ENCODE data around the gene ZCCHC3. TPM values are rescaled to one million over a fixed set of nuclear protein-coding genes. Genes with fewer than 3 reads are reported as not detected.

Gene ZCCHC3
- polyA plus RNA-seq, 2 of the 4 experiments (the other 2 are of a cell fraction): 17.4 to 17.7 TPM

DNA sequence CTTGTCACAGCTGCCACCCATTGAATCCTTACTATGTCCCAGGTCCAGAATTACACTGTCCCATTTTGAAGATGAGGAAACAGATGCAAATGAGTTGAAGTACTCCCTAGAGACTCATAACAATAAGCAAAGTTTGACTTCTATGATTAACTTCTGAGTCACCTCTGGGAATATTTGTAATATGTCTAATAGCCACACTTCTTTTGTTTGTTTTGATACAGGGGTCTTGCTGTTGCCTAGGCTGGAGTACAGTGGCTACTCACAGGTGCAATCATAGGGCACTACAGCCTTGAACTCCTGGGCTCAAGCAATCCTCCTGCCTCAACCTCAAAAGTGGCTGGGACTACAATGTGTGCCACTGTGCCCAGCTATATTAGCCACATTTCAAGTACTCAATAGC is 16.6 kb downstream of the ZCCHC3 start:
- H3K27ac ChIP-seq: no peak overlapping the region
- no peak for TF ChIP-seq FOSL2 (IDR thresholded peaks at IDR 0.05)
- peak; percentile 79 for TF ChIP-seq FOSL2 (CRISPR knock-in tag; IDR thresholded peaks at IDR 0.05)
- no peak for TF ChIP-seq RFX5 (IDR thresholded peaks at IDR 0.05)
- no peak for TF ChIP-seq NR3C1 (IDR thresholded peaks at IDR 0.05)
- TF ChIP-seq JUNB (IDR thresholded peaks at IDR 0.05): 0 out of 2 replicates have a peak, but pooled peaks have one; percentile 31
- TF ChIP-seq KDM5A (IDR thresholded peaks at IDR 0.05): no peak
- DNase-seq (ENCODE audit: low read depth in 1 of 2, low spot score in 1 of 2) (peak in 1 of 2 experiments; percentile 54), ATAC-seq (peak; percentile 45 to 68; a peak in 3 of 6 replicates), FAIRE-seq (peak; percentile 46)
- no peaks in the 10 kb centered on the region for H3K9me3 ChIP-seq
- ChIA-PET POLR2A (interaction anchor here (0.6 to 1.0 kb wide), 2 partner anchors 8 to 10 kb away, joined by 4 to 6 read pairs; no protein-coding TSS in a partner anchor), CTCF (interaction anchor here (0.8 to 1.8 kb wide), 2 partner anchors 11 to 17 kb away, joined by 4 to 5 read pairs; partner anchors contain the start of gene SOX12)
- H3K4me2 ChIP-seq: peak overlapping the region; percentile 5; the same call in 1 of the 3 replicates
- H3K4me3 ChIP-seq: no peak overlapping the region
- peaks cover 6% of the 10 kb centered on the region for H3K4me1 ChIP-seq

- ChIA-PET CTCF (interaction anchor here (0.8 kb wide), 2 partner anchors 14 to 38 kb away, joined by 3 to 4 read pairs; no protein-coding TSS in a partner anchor), POLR2A (no interaction called here)
- ATAC-seq (no peak), DNase-seq (ENCODE audit: low read depth in 1 of 2, low spot score in 1 of 2) (no peak), FAIRE-seq (peak; percentile 93)
- Histone ChIP-seq H3K9me3 (no peaks in the 10 kb centered on the region), H3K4me1 (peaks cover 6% of the 10 kb centered on the region), H3K27ac (no peak overlapping the region), H3K4me2 (no peak overlapping the region), H3K4me3 (no peak overlapping the region)
- TF ChIP-seq NPAS2 (CRISPR knock-in tag; IDR thresholded peaks at IDR 0.05; ENCODE audit: borderline replicate concordance): no peak
- no peak for TF ChIP-seq FOXS1 (CRISPR knock-in tag; IDR thresholded peaks at IDR 0.05)
- peak; percentile 93 for TF ChIP-seq MAFK (IDR thresholded peaks at IDR 0.05; ENCODE audit: partially characterized antibody)
- WGBS (ENCODE audit: missing lambda C conversion rate): 81% methylated on average over 2 of the region's 2 CpGs
These were observed 19.1 kb downstream of the ZCCHC3 start for GRCh38 chr20:316316-317068.

GRCh38 chr20:324177-325044 is 27.0 kb downstream of the ZCCHC3 start:
- H3K27ac ChIP-seq: peak overlapping the region; percentile 95 to 99
- H3K9me3 ChIP-seq: no peaks in the 10 kb centered on the region
- H3K4me1 ChIP-seq: peaks cover 28% of the 10 kb centered on the region
- ATAC-seq: peak; percentile 50 to 81
- FAIRE-seq: no peak
- 1% methylated on average over 35 of the region's 69 CpGs for WGBS (ENCODE audit: missing lambda C conversion rate)
- POLR2A ChIA-PET: interaction anchor here (0.6 to 3.8 kb wide), 14 partner anchors 10 to 136 kb away, joined by 3 to 69 read pairs (median 3); partner anchors contain the start of genes NRSN2, TRIB3 and ZCCHC3
- CTCF ChIA-PET: interaction anchor here (0.6 to 2.5 kb wide), 11 partner anchors 10 to 107 kb away, joined by 3 to 9 read pairs (median 5); no protein-coding TSS in a partner anchor
- peak; percentile 93 to 96 for DNase-seq (ENCODE audit: low read depth in 1 of 2, low spot score in 1 of 2)
- peak overlapping the region; percentile 95 for H3K4me3 ChIP-seq
- peak overlapping the region; percentile 74 for H3K4me2 ChIP-seq
- TF ChIP-seq, protein P1, sequence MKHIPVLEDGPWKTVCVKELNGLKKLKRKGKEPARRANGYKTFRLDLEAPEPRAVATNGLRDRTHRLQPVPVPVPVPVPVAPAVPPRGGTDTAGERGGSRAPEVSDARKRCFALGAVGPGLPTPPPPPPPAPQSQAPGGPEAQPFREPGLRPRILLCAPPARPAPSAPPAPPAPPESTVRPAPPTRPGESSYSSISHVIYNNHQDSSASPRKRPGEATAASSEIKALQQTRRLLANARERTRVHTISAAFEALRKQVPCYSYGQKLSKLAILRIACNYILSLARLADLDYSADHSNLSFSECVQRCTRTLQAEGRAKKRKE (CRISPR knock-in tag; IDR thresholded peaks at IDR 0.05; ENCODE audit: low read depth): peak; percentile 19; the same call in 1 of the 2 replicates
- TF ChIP-seq FOSB (CRISPR knock-in tag; IDR thresholded peaks at IDR 0.05): peak; percentile 69; the same call in 1 of the 2 replicates
- TF ChIP-seq RAD21 (conservative IDR thresholded peaks at IDR 0.05 in 1 of 2, IDR thresholded peaks at IDR 0.05 in 1 of 2): peak in 1 of 2 experiments; percentile 43; a peak in 2 of 5 replicates
- peak; percentile 82 for TF ChIP-seq TFCP2L1 (CRISPR knock-in tag; IDR thresholded peaks at IDR 0.05)
- no peak for TF ChIP-seq NR3C1 (IDR thresholded peaks at IDR 0.05)
- TF ChIP-seq HES2 (IDR thresholded peaks at IDR 0.05): no peak
- TF ChIP-seq, protein P2, sequence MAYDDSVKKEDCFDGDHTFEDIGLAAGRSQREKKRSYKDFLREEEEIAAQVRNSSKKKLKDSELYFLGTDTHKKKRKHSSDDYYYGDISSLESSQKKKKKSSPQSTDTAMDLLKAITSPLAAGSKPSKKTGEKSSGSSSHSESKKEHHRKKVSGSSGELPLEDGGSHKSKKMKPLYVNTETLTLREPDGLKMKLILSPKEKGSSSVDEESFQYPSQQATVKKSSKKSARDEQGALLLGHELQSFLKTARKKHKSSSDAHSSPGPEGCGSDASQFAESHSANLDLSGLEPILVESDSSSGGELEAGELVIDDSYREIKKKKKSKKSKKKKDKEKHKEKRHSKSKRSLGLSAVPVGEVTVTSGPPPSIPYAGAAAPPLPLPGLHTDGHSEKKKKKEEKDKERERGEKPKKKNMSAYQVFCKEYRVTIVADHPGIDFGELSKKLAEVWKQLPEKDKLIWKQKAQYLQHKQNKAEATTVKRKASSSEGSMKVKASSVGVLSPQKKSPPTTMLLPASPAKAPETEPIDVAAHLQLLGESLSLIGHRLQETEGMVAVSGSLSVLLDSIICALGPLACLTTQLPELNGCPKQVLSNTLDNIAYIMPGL (CRISPR knock-in tag; IDR thresholded peaks at IDR 0.05; ENCODE audit: borderline replicate concordance): no peak
- no peak for TF ChIP-seq CBX8 (IDR thresholded peaks at IDR 0.05)
- no peak; the same call in 1 of the 2 replicates for TF ChIP-seq MAZ (IDR thresholded peaks at IDR 0.05; ENCODE audit: borderline replicate concordance, low read depth, low read length)
- no peak for TF ChIP-seq POLR2AphosphoS2 (conservative IDR thresholded peaks at IDR 0.05; ENCODE audit: low read length)
- TF ChIP-seq CEBPB (IDR thresholded peaks at IDR 0.05): no peak
- TF ChIP-seq HOXB13 (CRISPR knock-in tag; IDR thresholded peaks at IDR 0.05; ENCODE audit: low read depth): no peak
- no peak for TF ChIP-seq ZSCAN20 (CRISPR knock-in tag; IDR thresholded peaks at IDR 0.05)
- 0 out of 2 replicates have a peak, but pooled peaks have one; percentile 42 for TF ChIP-seq RNF2 (IDR thresholded peaks at IDR 0.05; ENCODE audit: borderline replicate concordance, low read depth)
- 0 out of 2 replicates have a peak, but pooled peaks have one; percentile 13 for TF ChIP-seq REST (IDR thresholded peaks at IDR 0.05)
- TF ChIP-seq JUN (IDR thresholded peaks at IDR 0.05): peak; percentile 46 to 88; a peak in 4 of 5 replicates
